GM12878 (cell line): ENCODE data around the gene SERPINB5. TPM values are rescaled to one million over a fixed set of nuclear protein-coding genes. Genes with fewer than 3 reads are reported as not detected.
"Not testable (repeated sequence)": the region's sequence is repeated elsewhere in the genome, so short reads cannot be mapped to it uniquely, and the experiment has no call there.

ENCODE experiments used
- ATAC-seq: fragments of 200-7000 bp; cut with Tn5 transposase; 3 replicates; pipeline ENCODE4 v1.9.1; 2020; ENCODE audit warnings: mild to moderate bottlenecking, moderate library complexity
- BruUV-seq: library from RNA; stranded (reverse); fragments of 400-500 nt; replicated peaks from 2 replicates; lab custom pipeline; 2021; lab: Mats Ljungman, UMichigan
- CTCF ChIA-PET: fragments of 300-600 bp; sonication (Branson Sonifier 250); formaldehyde crosslinking; extraction: SDS; loops from one replicate; lab custom pipeline; 2021; ENCODE audit warnings: inconsistent platforms; lab: Yijun Ruan, JAX
- POLR2A ChIA-PET: fragments of 350-600 bp; formaldehyde crosslinking; extraction: SDS; loops from one replicate; lab custom pipeline; 2021; ENCODE audit warnings: inconsistent platforms; lab: Charles Lee
- RAD21 ChIA-PET: fragments of 300-600 bp; sonication (Branson Sonifier 250); formaldehyde crosslinking; loops from one replicate; lab custom pipeline; 2023; ENCODE audit warnings: antibody characterized with exemption; ENCODE audit not compliant: unreplicated experiment; lab: Charles Lee
- SMC1A ChIA-PET: fragments of 300-600 bp; sonication (Branson Sonifier 250); formaldehyde crosslinking; loops from one replicate; lab custom pipeline; 2023; ENCODE audit not compliant: unreplicated experiment, uncharacterized antibody; lab: Charles Lee
- DNase-seq: peaks from one replicate; pipeline ENCODE4 v3.0.0-alpha.2; 2011; ENCODE audit warnings: low read depth, low spot score
- FAIRE-seq: peaks from 3 replicates; lab custom pipeline; 2011; peaks lifted over from hg19 to GRCh38; lab: Jason Lieb, UNC
- H2AFZ ChIP-seq: 2 replicates; pipeline ENCODE4 v1.6.0; 2011; ENCODE audit warnings: low read depth, low read length, control low read depth; ENCODE audit not compliant: control insufficient read depth
- H3K27ac ChIP-seq: 2 replicates; pipeline ENCODE4 v1.5.1; 2011; ENCODE audit warnings: control low read depth; ENCODE audit not compliant: control insufficient read depth, insufficient read depth
- H3K27me3 ChIP-seq, 2 experiments: replicated peaks in 1 of 2; 2 replicates each; pipeline versions ENCODE4 v1.6.0 to v1.6.1; 2011; ENCODE audit warnings: low read length in 1 of 2; ENCODE audit not compliant: control insufficient read depth in 2 of 2, insufficient read depth in 2 of 2
- H3K36me3 ChIP-seq, 2 experiments: 2 replicates each; pipeline ENCODE4 v1.5.1; 2011; ENCODE audit warnings: low read length in 1 of 2; ENCODE audit not compliant: control insufficient read depth in 2 of 2, insufficient read depth in 2 of 2
- H3K4me1 ChIP-seq: 2 replicates; pipeline ENCODE4 v1.6.1; 2011; ENCODE audit warnings: mild to moderate bottlenecking, low read length, moderate library complexity, mixed read lengths; ENCODE audit not compliant: control insufficient read depth, insufficient read depth
- H3K4me2 ChIP-seq: 2 replicates; pipeline ENCODE4 v1.6.0; 2011; ENCODE audit warnings: control low read depth; ENCODE audit not compliant: control insufficient read depth, insufficient read depth
- H3K4me3 ChIP-seq: fragments of 200-600 bp; sonication (generic); 2 replicates; pipeline ENCODE4 v1.5.1; 2016
- H3K79me2 ChIP-seq: 2 replicates; pipeline ENCODE4 v1.6.0; 2011; ENCODE audit warnings: low read length; ENCODE audit not compliant: control insufficient read depth, insufficient read depth
- H3K9ac ChIP-seq: 2 replicates; pipeline ENCODE4 v1.8.0; 2011; ENCODE audit warnings: low read length, control low read depth, mixed read lengths; ENCODE audit not compliant: control insufficient read depth, insufficient read depth
- H3K9me3 ChIP-seq: replicated peaks from 3 replicates; pipeline ENCODE4 v1.5.1; 2011; ENCODE audit warnings: mild to moderate bottlenecking, low read length; ENCODE audit not compliant: control insufficient read depth, insufficient read depth
- H4K20me1 ChIP-seq: 2 replicates; pipeline ENCODE4 v1.6.0; 2011; ENCODE audit not compliant: control insufficient read depth, insufficient read depth
- IKZF1 ChIP-seq: fragments of 450-650 bp; conservative IDR thresholded peaks from 2 replicates; pipeline ENCODE4 v1.6.1; 2017; ENCODE audit warnings: antibody characterized with exemption, mild to moderate bottlenecking
- TCF7 ChIP-seq: IDR thresholded peaks from 2 replicates; pipeline ENCODE4 v1.6.1; 2014; ENCODE audit warnings: antibody characterized with exemption, borderline replicate concordance
- WGBS: methylation state at CpG from one replicate; pipeline ENCODE4 v1.1.6; 2016; ENCODE audit warnings: low lambda C conversion rate; ENCODE audit not compliant: insufficient replicate concordance, insufficient coverage; ENCODE audit errors: missing lambda C conversion rate; 5-methylcytosine and 5-hydroxymethylcytosine counted together
- in situ Hi-C: fragments of 300-500 bp; cut with MboI; formaldehyde crosslinking; loops from 9 replicates; pipeline ENCODE4 v1.14.3; 2018; ENCODE audit warnings: mixed read lengths
- intact Hi-C: fragments of 100-400 bp; cut with micrococcal nuclease; formaldehyde crosslinking; loops from one replicate; pipeline ENCODE4 v1.14.2; 2022; ENCODE audit not compliant: unreplicated experiment
- polyA plus RNA-seq, 11 experiments: library from polyadenylated mRNA; depleted of rRNA in 4 of 11; unstranded in 6 of 11; stranded (reverse) in 5 of 11; fragments of >200 nt; fragmentation: Nextera tagmentation in 4 of 11; fragmentation: Illumina TruSeq in 1 of 11; extraction: Ambion mirVana in 4 of 11; extraction: Trizol in 1 of 11; gene quantifications; 1 replicate in 1 of 11; 2 replicates in 10 of 11; pipeline versions ENCODE4 v1.2.1 to v1.2.3, GENCODE V29; 2011 to 2016; ENCODE audit warnings: inconsistent platforms in 2 of 11, missing spikeins in 2 of 11, low read depth in 1 of 11
- total RNA-seq, 4 experiments: library from RNA; depleted of rRNA in 3 of 4; stranded (reverse); fragments of >200 nt in 3 of 4; fragmentation: Illumina TruSeq in 1 of 4; extraction: Trizol in 1 of 4; gene quantifications; 2 replicates each; pipeline versions ENCODE4 v1.2.1 to v1.2.3, GENCODE V29; 2013 to 2021

Gene SERPINB5
- total and polyA plus RNA-seq, 10 of the 15 experiments (the other 5 are each of a cell fraction or from before 2014, with no cell fraction given): 0.03 to 0.04 TPM; not detected in 8

DNA sequence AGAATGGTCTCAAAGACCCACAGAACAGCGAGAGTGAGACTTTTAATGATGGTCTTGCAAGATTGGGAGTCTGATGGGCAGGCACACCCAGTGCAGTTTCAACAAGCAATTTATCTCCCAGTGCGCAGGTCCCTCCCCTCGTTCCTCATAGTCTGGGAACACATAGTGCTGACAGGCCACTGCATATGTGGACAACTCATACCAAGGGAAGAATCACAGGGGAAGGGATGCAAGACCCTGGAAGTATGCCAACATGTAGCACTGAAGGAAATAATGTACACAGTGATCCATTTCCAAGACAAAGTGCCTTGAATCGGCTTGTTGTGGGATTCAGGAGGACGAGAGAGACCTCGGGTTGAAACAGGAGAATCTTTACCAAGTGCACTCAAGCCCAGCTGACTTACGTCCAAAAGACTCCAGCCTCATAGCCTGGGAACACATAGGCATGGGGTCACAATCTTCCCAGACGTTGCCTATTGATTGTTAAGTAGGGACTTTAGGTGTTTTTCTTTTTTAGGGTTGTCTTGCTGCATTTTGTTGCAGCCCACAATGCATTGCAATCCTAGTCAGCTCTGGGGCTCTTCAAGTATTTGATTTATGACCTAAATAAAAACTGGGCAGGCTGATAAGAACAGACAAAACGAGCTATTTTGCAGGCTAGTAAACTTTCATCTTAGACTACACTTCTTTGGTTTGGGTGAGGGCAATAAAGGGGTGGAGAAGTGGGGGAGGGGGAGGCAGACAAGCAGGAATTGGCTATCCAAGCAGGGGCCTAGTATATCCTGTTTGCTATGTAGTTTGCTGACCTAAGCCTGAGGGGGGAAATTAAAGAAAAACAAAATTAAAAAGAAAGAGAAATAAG, 24.7 kb upstream of the SERPINB5 start:
- Histone ChIP-seq H3K9ac (no peak overlapping the region), H3K4me3 (no peak overlapping the region), H3K4me1 (no peaks in the 10 kb centered on the region), H3K36me3 (no peaks in the 10 kb centered on the region), H3K9me3 (no peaks in the 10 kb centered on the region), H2AFZ (no peak overlapping the region), H4K20me1 (no peaks in the 10 kb centered on the region)
- POLR2A ChIA-PET: interaction anchor here (1.2 kb wide), 1 partner anchor 12 kb away, joined by 3 read pairs; no protein-coding TSS in a partner anchor
- SMC1A ChIA-PET: no interaction called here
- ATAC-seq (no peak), FAIRE-seq (no peak), DNase-seq (no peak)
- RAD21 ChIA-PET: no interaction called here
- 37% methylated on average over 9 of the region's 9 CpGs for WGBS
- no TSS peak for BruUV-seq
- in situ Hi-C loops: no loop called here
- TF ChIP-seq TCF7: no peak
- TF ChIP-seq IKZF1: no peak
- TF ChIP-seq, all 136 proteins: peak for 0
- no peak overlapping the region for H3K27ac ChIP-seq
- peak overlapping the region; percentile 3; the same call in 1 of the 2 replicates for H3K4me2 ChIP-seq
- CTCF ChIA-PET: interaction anchor here (0.8 kb wide), 1 partner anchor 13 kb away, joined by 4 read pairs; no protein-coding TSS in a partner anchor
- intact Hi-C loops: no loop called here
- H3K27me3 ChIP-seq: no peaks in the 10 kb centered on the region
- H3K79me2 ChIP-seq: no peaks in the 10 kb centered on the region

DNA sequence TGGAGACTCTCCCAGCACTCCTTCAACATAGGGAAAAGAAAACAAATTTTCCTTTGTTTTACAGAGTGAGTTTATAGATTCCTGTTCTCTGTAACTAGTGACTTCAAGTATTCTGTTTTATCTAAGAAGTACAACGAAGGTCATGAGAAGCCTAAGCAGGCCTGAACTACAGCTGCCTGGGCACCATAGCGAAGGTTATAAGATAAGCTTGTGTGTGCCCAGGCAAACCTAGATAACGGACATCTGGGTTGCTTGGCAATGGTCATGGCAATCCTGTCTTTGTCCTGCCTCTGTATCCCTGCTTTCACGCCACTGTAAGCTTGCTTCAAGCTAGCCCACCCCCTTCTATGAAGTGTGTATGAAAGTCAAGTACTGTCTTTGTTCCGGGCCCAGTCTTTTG, 24.0 kb upstream of the SERPINB5 start:
- H3K4me1 ChIP-seq, RAD21 ChIA-PET, H3K79me2 ChIP-seq, H2AFZ ChIP-seq, H4K20me1 ChIP-seq, H3K4me3 ChIP-seq, H3K27ac ChIP-seq, in situ Hi-C loops, SMC1A ChIA-PET, H3K9me3 ChIP-seq, DNase-seq, intact Hi-C loops, ATAC-seq, FAIRE-seq, BruUV-seq, H3K27me3 ChIP-seq, H3K4me2 ChIP-seq, H3K9ac ChIP-seq, H3K36me3 ChIP-seq: not testable (repeated sequence)
- POLR2A ChIA-PET: interaction anchor here (1.2 kb wide), 1 partner anchor 13 kb away, joined by 3 read pairs; no protein-coding TSS in a partner anchor
- CTCF ChIA-PET: interaction anchor here (0.8 kb wide), 1 partner anchor 13 kb away, joined by 4 read pairs; no protein-coding TSS in a partner anchor
- 44% methylated on average over 5 of the region's 5 CpGs for WGBS
